Measurements from ENCODE around the gene CUX1. TPM values are rescaled to one million over a fixed set of nuclear protein-coding genes. Genes with fewer than 3 reads are reported as not detected.

The CUX1 gene
- total RNA-seq, 1 donor: 41.1 TPM

- no peaks in the 10 kb centered on the region for H3K27me3 ChIP-seq (ENCODE audit: insufficient read depth, low read length)
- peaks cover 24% of the 10 kb centered on the region for H3K4me1 ChIP-seq (ENCODE audit: insufficient read depth, low read length)
- no peak overlapping the region for H3K4me3 ChIP-seq (ENCODE audit: low read length)
- H3K9me3 ChIP-seq (ENCODE audit: low read depth, low read length): no peaks in the 10 kb centered on the region
These were observed 463.1 kb downstream of the CUX1 start for GRCh38 chr7:102280521-102280920.

- Histone ChIP-seq H3K4me1 (ENCODE audit: insufficient read depth, low read length) (peaks cover 32% of the 10 kb centered on the region), H3K27me3 (ENCODE audit: insufficient read depth, low read length) (no peaks in the 10 kb centered on the region), H3K4me3 (ENCODE audit: low read length) (no peak overlapping the region), H3K9me3 (ENCODE audit: low read depth, low read length) (no peaks in the 10 kb centered on the region)
These were observed 464.4 kb downstream of the CUX1 start for GRCh38 chr7:102281785-102282184.

GRCh38 chr7:102282465-102283362 is 465.3 kb downstream of the CUX1 start:
- Histone ChIP-seq H3K4me3 (ENCODE audit: low read length) (no peak overlapping the region), H3K9me3 (ENCODE audit: low read depth, low read length) (no peaks in the 10 kb centered on the region), H3K27me3 (ENCODE audit: insufficient read depth, low read length) (no peaks in the 10 kb centered on the region), H3K4me1 (ENCODE audit: insufficient read depth, low read length) (peaks cover 38% of the 10 kb centered on the region)

GRCh38 chr7:102283477-102284189 is 466.2 kb downstream of the CUX1 start:
- no peaks in the 10 kb centered on the region for H3K9me3 ChIP-seq (ENCODE audit: low read depth, low read length)
- no peak overlapping the region for H3K4me3 ChIP-seq (ENCODE audit: low read length)
- H3K4me1 ChIP-seq (ENCODE audit: insufficient read depth, low read length): peaks cover 47% of the 10 kb centered on the region
- H3K27me3 ChIP-seq (ENCODE audit: insufficient read depth, low read length): no peaks in the 10 kb centered on the region

- H3K4me1 ChIP-seq (ENCODE audit: insufficient read depth, low read length): peaks cover 53% of the 10 kb centered on the region
- H3K9me3 ChIP-seq (ENCODE audit: low read depth, low read length): no peaks in the 10 kb centered on the region
- no peaks in the 10 kb centered on the region for H3K27me3 ChIP-seq (ENCODE audit: insufficient read depth, low read length)
- H3K4me3 ChIP-seq (ENCODE audit: low read length): no peak overlapping the region
These were observed 467.0 kb downstream of the CUX1 start for GRCh38 chr7:102284399-102284798.

- Histone ChIP-seq H3K9me3 (ENCODE audit: low read depth, low read length) (no peaks in the 10 kb centered on the region), H3K27me3 (ENCODE audit: insufficient read depth, low read length) (no peaks in the 10 kb centered on the region), H3K4me1 (ENCODE audit: insufficient read depth, low read length) (peaks cover 50% of the 10 kb centered on the region), H3K4me3 (ENCODE audit: low read length) (peak overlapping the region; percentile 45)
These were observed 467.6 kb downstream of the CUX1 start for GRCh38 chr7:102284891-102285539.

- Histone ChIP-seq H3K9me3 (ENCODE audit: low read depth, low read length) (no peaks in the 10 kb centered on the region), H3K4me1 (ENCODE audit: insufficient read depth, low read length) (peaks cover 54% of the 10 kb centered on the region), H3K27me3 (ENCODE audit: insufficient read depth, low read length) (no peaks in the 10 kb centered on the region), H3K4me3 (ENCODE audit: low read length) (peak overlapping the region; percentile 45)
These were observed 468.3 kb downstream of the CUX1 start for GRCh38 chr7:102285540-102286236.

GRCh38 chr7:102286237-102287110 is 469.0 kb downstream of the CUX1 start, which contains the start of gene SH2B2:
TSS of gene SH2B2 (plus strand) at chr7:102286868. CDS start at chr7:102300551, 13,683 bp downstream.
- Histone ChIP-seq H3K27me3 (ENCODE audit: insufficient read depth, low read length) (no peaks in the 10 kb centered on the region), H3K4me3 (ENCODE audit: low read length) (peak within 1 kb of the TSS; percentile 59), H3K9me3 (ENCODE audit: low read depth, low read length) (no peaks in the 10 kb centered on the region), H3K4me1 (ENCODE audit: insufficient read depth, low read length) (peaks cover 62% of the 10 kb centered on the region)

GRCh38 chr7:102287111-102287980 is 469.9 kb downstream of the CUX1 start:
- peak overlapping the region; percentile 59 for H3K4me3 ChIP-seq (ENCODE audit: low read length)
- H3K9me3 ChIP-seq (ENCODE audit: low read depth, low read length): no peaks in the 10 kb centered on the region
- peaks cover 68% of the 10 kb centered on the region for H3K4me1 ChIP-seq (ENCODE audit: insufficient read depth, low read length)
- no peaks in the 10 kb centered on the region for H3K27me3 ChIP-seq (ENCODE audit: insufficient read depth, low read length)

GRCh38 chr7:102287981-102288278 is 470.5 kb downstream of the CUX1 start:
- peak overlapping the region; percentile 59 for H3K4me3 ChIP-seq (ENCODE audit: low read length)
- H3K27me3 ChIP-seq (ENCODE audit: insufficient read depth, low read length): no peaks in the 10 kb centered on the region
- peaks cover 68% of the 10 kb centered on the region for H3K4me1 ChIP-seq (ENCODE audit: insufficient read depth, low read length)
- H3K9me3 ChIP-seq (ENCODE audit: low read depth, low read length): no peaks in the 10 kb centered on the region

- Histone ChIP-seq H3K9me3 (ENCODE audit: low read depth, low read length) (no peaks in the 10 kb centered on the region), H3K27me3 (ENCODE audit: insufficient read depth, low read length) (no peaks in the 10 kb centered on the region), H3K4me3 (ENCODE audit: low read length) (peak overlapping the region; percentile 59), H3K4me1 (ENCODE audit: insufficient read depth, low read length) (peaks cover 68% of the 10 kb centered on the region)
These were observed 471.0 kb downstream of the CUX1 start for GRCh38 chr7:102288285-102288930.

GRCh38 chr7:102289057-102289456 is 471.6 kb downstream of the CUX1 start:
- no peaks in the 10 kb centered on the region for H3K27me3 ChIP-seq (ENCODE audit: insufficient read depth, low read length)
- no peaks in the 10 kb centered on the region for H3K9me3 ChIP-seq (ENCODE audit: low read depth, low read length)
- H3K4me1 ChIP-seq (ENCODE audit: insufficient read depth, low read length): peaks cover 64% of the 10 kb centered on the region
- H3K4me3 ChIP-seq (ENCODE audit: low read length): no peak overlapping the region

Data from mononuclear cell (primary cell).